HCT116 (cell line): Measurements from ENCODE around the gene CDH13. TPM values are rescaled to one million over a fixed set of nuclear protein-coding genes. Genes with fewer than 3 reads are reported as not detected.

Experiments used
- ATAC-seq: fragments of 200-7000 bp; cut with Tn5 transposase; 2 replicates; pipeline ENCODE4 v1.9.1; 2020; ENCODE audit warnings: mild to moderate bottlenecking, moderate library complexity
- BruUV-seq: library from RNA; stranded (reverse); fragments of 400-500 nt; replicated peaks from 2 replicates; lab custom pipeline; 2021; lab: Mats Ljungman, UMichigan
- CTCF ChIA-PET: fragments of 300-600 bp; sonication (Branson Sonifier 250); formaldehyde crosslinking; loops from one replicate; lab custom pipeline; 2021; ENCODE audit warnings: antibody characterized with exemption; lab: Charles Lee
- POLR2A ChIA-PET: fragments of 300-600, 350-600 bp; sonication (Branson Sonifier 250); formaldehyde crosslinking; loops from one replicate; lab custom pipeline; 2021; ENCODE audit warnings: antibody characterized with exemption; lab: Charles Lee
- RAD21 ChIA-PET, 2 experiments: fragments of 300-600 bp; sonication (Branson Sonifier 250); formaldehyde crosslinking; loops; one replicate each; lab custom pipeline; 2023; ENCODE audit warnings: low total read pairs in 2 of 2; ENCODE audit not compliant: uncharacterized antibody in 2 of 2, unreplicated experiment in 2 of 2, low non-redundant PET in 1 of 2; lab: Charles Lee
- DNase-seq: peaks from one replicate; pipeline ENCODE4 v3.0.0-alpha.2; 2010; ENCODE audit warnings: low read depth, low spot score
- H2AFZ ChIP-seq: fragments of 200-600 bp; shearing (Covaris generic), sonication (generic); 2 replicates; pipeline ENCODE4 v1.6.1; 2017; ENCODE audit warnings: low read depth, mixed run types, mixed read lengths, antibody characterized with exemption, low read length; ENCODE audit not compliant: poor library complexity, severe bottlenecking
- H3K27ac ChIP-seq: 2 replicates; pipeline ENCODE4 v1.5.1; 2012; ENCODE audit warnings: low read depth, low read length
- H3K27me3 ChIP-seq: fragments of 200-600 bp; sonication (generic); 2 replicates; pipeline ENCODE4 v1.6.1; 2016; ENCODE audit warnings: mixed run types, low read length, mixed read lengths; ENCODE audit not compliant: insufficient read depth
- H3K36me3 ChIP-seq, 2 experiments: fragments of 200-500 bp in 1 of 2; fragments of 200-600 bp in 1 of 2; sonication (Bioruptor generic) in 1 of 2; sonication (generic) in 1 of 2; 2 replicates each; pipeline versions ENCODE4 v1.5.1 to v1.6.1; 2014 to 2016; ENCODE audit warnings: low read length in 2 of 2, inconsistent platforms in 1 of 2, mixed read lengths in 1 of 2, mixed run types in 1 of 2; ENCODE audit not compliant: insufficient read depth in 2 of 2, control insufficient read depth in 1 of 2
- H3K4me1 ChIP-seq, 2 experiments: fragments of 200-600 bp in 1 of 2; sonication (generic) in 1 of 2; 2 replicates each; pipeline versions ENCODE4 v1.5.1 to v1.6.1; 2012 to 2017; ENCODE audit warnings: low read length in 2 of 2, inconsistent platforms in 1 of 2, mild to moderate bottlenecking in 1 of 2, mixed read lengths in 1 of 2, mixed run types in 1 of 2, moderate library complexity in 1 of 2; ENCODE audit not compliant: insufficient read depth in 2 of 2, control insufficient read depth in 1 of 2
- H3K4me2 ChIP-seq: fragments of 200-600 bp; sonication (generic); 2 replicates; pipeline ENCODE4 v1.6.1; 2017; ENCODE audit warnings: mixed run types, low read length, mixed read lengths
- H3K4me3 ChIP-seq, 2 experiments: fragments of 200-600 bp in 1 of 2; sonication (generic) in 1 of 2; replicated peaks in 1 of 2; 2 replicates each; pipeline ENCODE4 v1.5.1; 2011 to 2016; ENCODE audit warnings: low read length in 2 of 2, control low read depth in 1 of 2, low read depth in 1 of 2, mild to moderate bottlenecking in 1 of 2, mixed read lengths in 1 of 2, mixed run types in 1 of 2
- H3K79me2 ChIP-seq: fragments of 200-600 bp; sonication (generic); 2 replicates; pipeline ENCODE4 v1.6.1; 2017; ENCODE audit warnings: mild to moderate bottlenecking, mixed run types, low read length, moderate library complexity, mixed read lengths; ENCODE audit not compliant: insufficient read depth
- H3K9ac ChIP-seq: fragments of 200-600 bp; sonication (generic); 2 replicates; pipeline ENCODE4 v1.6.1; 2016; ENCODE audit warnings: low read length, mixed read lengths
- H3K9me2 ChIP-seq: fragments of 200-600 bp; sonication (generic), shearing (Covaris generic); 2 replicates; pipeline ENCODE4 v1.6.1; 2017; ENCODE audit warnings: mixed run types, mild to moderate bottlenecking, moderate library complexity; ENCODE audit not compliant: insufficient read depth
- H3K9me3 ChIP-seq, 2 experiments: fragments of 200-500 bp in 1 of 2; fragments of 200-600 bp in 1 of 2; sonication (Bioruptor generic) in 1 of 2; sonication (generic) in 1 of 2; 2 replicates each; pipeline ENCODE4 v1.6.1; 2014 to 2017; ENCODE audit warnings: low read length in 2 of 2, mixed read lengths in 2 of 2, inconsistent platforms in 1 of 2, low read depth in 1 of 2, mild to moderate bottlenecking in 1 of 2, mixed run types in 1 of 2, moderate library complexity in 1 of 2; ENCODE audit not compliant: control insufficient read depth in 1 of 2, insufficient read depth in 1 of 2
- H4K20me1 ChIP-seq: fragments of 200-600 bp; sonication (generic), shearing (Covaris generic); 2 replicates; pipeline ENCODE4 v1.6.1; 2017; ENCODE audit warnings: mixed run types, mild to moderate bottlenecking, moderate library complexity; ENCODE audit not compliant: insufficient read depth
- CBX3 ChIP-seq: IDR thresholded peaks from 2 replicates; pipeline ENCODE4 v1.6.1; 2012; ENCODE audit warnings: low read depth
- CEBPB ChIP-seq: IDR thresholded peaks from 2 replicates; pipeline ENCODE4 v1.6.1; 2012; ENCODE audit warnings: low read depth
- EZH2 ChIP-seq: fragments of 200-600 bp; sonication (generic); IDR thresholded peaks from 2 replicates; pipeline ENCODE4 v1.6.1; 2017; ENCODE audit warnings: antibody characterized with exemption, mixed run types
- SP1 ChIP-seq: IDR thresholded peaks from 2 replicates; pipeline ENCODE4 v1.6.1; 2012; ENCODE audit warnings: low read depth
- TCF7L2 ChIP-seq: IDR thresholded peaks from 2 replicates; pipeline ENCODE4 v1.7.0; 2011; ENCODE audit warnings: borderline replicate concordance, inconsistent platforms; ENCODE audit not compliant: insufficient read depth, insufficient read length; ENCODE audit errors: extremely low read depth
- YY1 ChIP-seq: IDR thresholded peaks from 2 replicates; pipeline ENCODE4 v1.6.1; 2011; ENCODE audit warnings: low read length, low read depth, moderate library complexity, mild to moderate bottlenecking; ENCODE audit not compliant: insufficient replicate concordance; ENCODE audit errors: extremely low read depth
- ZBTB33 ChIP-seq: IDR thresholded peaks from 2 replicates; pipeline ENCODE4 v1.6.1; 2011; ENCODE audit warnings: mild to moderate bottlenecking, low read length, moderate library complexity; ENCODE audit not compliant: insufficient replicate concordance; ENCODE audit errors: extremely low read depth
- ZNF274 ChIP-seq: fragments of 200-500 bp; sonication (Bioruptor generic); IDR thresholded peaks from 2 replicates; pipeline ENCODE4 v1.6.1; 2014; ENCODE audit warnings: mild to moderate bottlenecking, low read depth, low read length, inconsistent platforms
- intact Hi-C: fragments of 100-400 bp; cut with micrococcal nuclease; formaldehyde crosslinking; loops from 2 replicates; pipeline ENCODE4 v1.10.0; 2022
- total RNA-seq: library from RNA; stranded (reverse); gene quantifications from one replicate; pipeline ENCODE4 v1.2.1, GENCODE V29; 2021; ENCODE audit not compliant: unreplicated experiment
- TF ChIP-seq, protein P1 (sequence below), 3 experiments: fragments of 200-600 bp in 1 of 3; sonication (generic) in 1 of 3; IDR thresholded peaks in 2 of 3; conservative IDR thresholded peaks in 1 of 3; 2 replicates each; pipeline ENCODE4 v1.5.1; 2012 to 2017; ENCODE audit warnings: low read depth in 2 of 3, low read length in 2 of 3, antibody characterized with exemption in 1 of 3, borderline replicate concordance in 1 of 3, control low read depth in 1 of 3, mild to moderate bottlenecking in 1 of 3, mixed read lengths in 1 of 3, mixed run types in 1 of 3, moderate library complexity in 1 of 3; ENCODE audit not compliant: insufficient read depth in 1 of 3

CDH13 gene
- total RNA-seq, 1 experiment from 2014 or later: not detected

- TF ChIP-seq YY1: no peak
- TF ChIP-seq ZBTB33: no peak
- no peak for TF ChIP-seq ZNF274
These were observed 1056.1 kb downstream of the CDH13 start (continued) for GRCh38 chr16:83682868-83683235.

- RAD21 ChIA-PET: no interaction called here
- no peak overlapping the region for H3K4me3 ChIP-seq
- TF ChIP-seq TCF7L2 (no peak), CEBPB (no peak), EZH2 (no peak), SP1 (no peak), CBX3 (no peak)
- TF ChIP-seq, protein P1, sequence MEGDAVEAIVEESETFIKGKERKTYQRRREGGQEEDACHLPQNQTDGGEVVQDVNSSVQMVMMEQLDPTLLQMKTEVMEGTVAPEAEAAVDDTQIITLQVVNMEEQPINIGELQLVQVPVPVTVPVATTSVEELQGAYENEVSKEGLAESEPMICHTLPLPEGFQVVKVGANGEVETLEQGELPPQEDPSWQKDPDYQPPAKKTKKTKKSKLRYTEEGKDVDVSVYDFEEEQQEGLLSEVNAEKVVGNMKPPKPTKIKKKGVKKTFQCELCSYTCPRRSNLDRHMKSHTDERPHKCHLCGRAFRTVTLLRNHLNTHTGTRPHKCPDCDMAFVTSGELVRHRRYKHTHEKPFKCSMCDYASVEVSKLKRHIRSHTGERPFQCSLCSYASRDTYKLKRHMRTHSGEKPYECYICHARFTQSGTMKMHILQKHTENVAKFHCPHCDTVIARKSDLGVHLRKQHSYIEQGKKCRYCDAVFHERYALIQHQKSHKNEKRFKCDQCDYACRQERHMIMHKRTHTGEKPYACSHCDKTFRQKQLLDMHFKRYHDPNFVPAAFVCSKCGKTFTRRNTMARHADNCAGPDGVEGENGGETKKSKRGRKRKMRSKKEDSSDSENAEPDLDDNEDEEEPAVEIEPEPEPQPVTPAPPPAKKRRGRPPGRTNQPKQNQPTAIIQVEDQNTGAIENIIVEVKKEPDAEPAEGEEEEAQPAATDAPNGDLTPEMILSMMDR (IDR thresholded peaks at IDR 0.05 in 2 of 3, conservative IDR thresholded peaks at IDR 0.05 in 1 of 3; ENCODE audit: borderline replicate concordance in 1 of 3, insufficient read depth in 1 of 3, low read depth in 2 of 3, low read length in 2 of 3): no peak
- no peaks in the 10 kb centered on the region for H4K20me1 ChIP-seq
- no TSS peak for BruUV-seq
- ATAC-seq: no peak
- H3K27me3 ChIP-seq: peaks cover 18% of the 10 kb centered on the region; the same call in 1 of the 2 replicates
- no peak overlapping the region for H3K27ac ChIP-seq
- H3K4me1 ChIP-seq: no peaks in the 10 kb centered on the region
- H2AFZ ChIP-seq: no peak overlapping the region
- CTCF ChIA-PET: no interaction called here
- DNase-seq: no peak
- no peaks in the 10 kb centered on the region for H3K9me3 ChIP-seq
- H3K9me2 ChIP-seq: no peaks in the 10 kb centered on the region
- POLR2A ChIA-PET: no interaction called here
- H3K9ac ChIP-seq: no peak overlapping the region
- H3K36me3 ChIP-seq: no peaks in the 10 kb centered on the region
- intact Hi-C loops: no loop called here
- no peaks in the 10 kb centered on the region for H3K79me2 ChIP-seq
- H3K4me2 ChIP-seq: no peak overlapping the region
These were observed 1058.9 kb downstream of the CDH13 start for GRCh38 chr16:83685615-83686165.
